ENCODE measurements around the gene TFDP3.

GRCh38 chrX:133191739-133192039 lies 26.5 kb downstream of the TFDP3 start:
- no peak for TF ChIP-seq POLR2A (IDR thresholded peaks at IDR 0.05; ENCODE audit: low read depth, low read length)
- TF ChIP-seq POU2F2 (IDR thresholded peaks at IDR 0.05; ENCODE audit: low read depth, low read length): no peak
- TF ChIP-seq POLR2AphosphoS5 (IDR thresholded peaks at IDR 0.05; ENCODE audit: low read depth, low read length): no peak

All from GM12891 (cell line).